ENCODE measurements around the gene SEMA4G. TPM values are rescaled to one million over a fixed set of nuclear protein-coding genes. Genes with fewer than 3 reads are reported as not detected.
A peak's percentile ranks its signal among the peaks of the same experiment; 100 is the strongest.

Gene SEMA4G
- total and polyA plus RNA-seq, 2 of the 8 experiments (the other 6 are each of a cell fraction or from before 2014, with no cell fraction given): 7.1 to 18.2 TPM

DNA sequence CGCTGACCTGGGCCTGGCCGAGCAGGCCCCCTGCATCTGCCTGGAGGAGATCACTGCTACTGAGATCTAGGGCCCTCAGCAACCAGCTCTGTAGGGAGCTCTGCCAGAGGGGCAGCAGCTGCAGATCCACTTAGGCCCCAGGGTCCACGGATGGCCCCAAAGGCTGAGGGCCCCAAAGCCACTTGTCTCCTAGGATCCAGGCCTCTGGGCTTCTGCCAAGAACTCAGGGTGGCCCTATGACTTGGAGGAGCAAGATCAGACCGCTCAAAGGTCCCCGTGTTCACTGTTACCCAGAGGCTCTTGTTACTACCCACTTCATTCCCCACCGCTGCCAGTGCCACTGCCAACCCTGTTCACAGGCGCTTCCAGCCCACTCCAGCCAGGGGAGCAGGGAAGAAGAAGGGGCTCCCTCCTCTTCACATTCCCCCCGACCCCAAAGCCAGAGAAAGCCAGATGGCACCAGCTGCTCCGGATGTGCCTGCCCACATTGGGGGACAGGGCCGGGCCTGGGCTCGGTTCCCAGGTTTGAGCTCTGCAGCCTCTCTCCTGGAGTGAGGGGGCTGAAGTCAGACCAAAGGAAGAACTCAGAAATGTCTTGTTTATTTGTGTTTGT lies 37.9 kb downstream of the SEMA4G start:
- peaks cover 11 to 47% (median 31%) of the 10 kb centered on the region in 4 experiments; a peak in 7 of 8 replicates for H3K36me3 ChIP-seq (ENCODE audit: control insufficient read depth in 2 of 4, insufficient read depth in 4 of 4, low read length in 3 of 4)
- no peak overlapping the region for H2BK15ac ChIP-seq (ENCODE audit: low read length)
- H2BK120ac ChIP-seq (replicated peaks; ENCODE audit: low read depth, low read length): no peak overlapping the region
- H2BK5ac ChIP-seq (ENCODE audit: low read depth, low read length): no peak overlapping the region
- no peak overlapping the region for H3K56ac ChIP-seq (replicated peaks; ENCODE audit: insufficient read length, low read depth, low read length)
- no peak overlapping the region for H3K14ac ChIP-seq (ENCODE audit: insufficient read length)
- no peaks in the 10 kb centered on the region for H3K27me3 ChIP-seq (replicated peaks in 1 of 4; ENCODE audit: control insufficient read depth in 3 of 4, extremely low read depth in 1 of 4, insufficient read depth in 3 of 4, low read length in 3 of 4)
- no peak overlapping the region for H2BK12ac ChIP-seq (ENCODE audit: low read depth, low read length)
- H2AFZ ChIP-seq (ENCODE audit: low read length): no peak overlapping the region
- no peak overlapping the region for H3K9ac ChIP-seq (replicated peaks in 1 of 4; ENCODE audit: extremely low read depth in 1 of 4, low read depth in 3 of 4, low read length in 3 of 4)
- DNase-seq (ENCODE audit: low read depth in 1 of 2, low spot score in 2 of 2): no peak
- no peak overlapping the region for H3K4me2 ChIP-seq (ENCODE audit: insufficient read depth in 1 of 2, low read depth in 2 of 2, low read length in 2 of 2)
- H4K8ac ChIP-seq (ENCODE audit: extremely low read depth, insufficient read depth, low read length): peak overlapping the region; percentile 46; the same call in 1 of the 2 replicates
- H3K79me1 ChIP-seq (ENCODE audit: low read depth, low read length): peaks cover 3% of the 10 kb centered on the region; the same call in 1 of the 2 replicates
- H3K4ac ChIP-seq (replicated peaks; ENCODE audit: insufficient read length, low read depth, low read length): no peak overlapping the region
- ChIA-PET CTCF (ENCODE audit: partially characterized antibody) (interaction anchor here (1.2 to 26.8 kb wide), 5 partner anchors 10 to 40 kb away, joined by 5 to 464 read pairs (median 12); partner anchors contain the start of genes LZTS2, MRPL43, PDZD7 and SFXN3), POLR2A (ENCODE audit: partially characterized antibody) (interaction anchor here (0.9 to 7.5 kb wide), 5 partner anchors 9 to 37 kb away, joined by 3 to 143 read pairs (median 5); partner anchors contain the start of gene LZTS2)
- no peak overlapping the region for H3K4me3 ChIP-seq (ENCODE audit: extremely low read depth in 1 of 4, insufficient read depth in 2 of 4, low read depth in 3 of 4, low read length in 4 of 4)
- H4K5ac ChIP-seq (ENCODE audit: insufficient read length, low read depth, low read length): no peak overlapping the region
- 93% methylated on average over 10 of the region's 11 CpGs; no CpG with 5 or more reads in 1 of the 2 experiments for WGBS, 2 experiments (ENCODE audit: extremely low coverage in 1 of 2, insufficient coverage in 1 of 2, insufficient read length in 1 of 2, insufficient replicate concordance in 2 of 2, low coverage in 1 of 2, low lambda C conversion rate in 2 of 2, missing lambda C conversion rate in 1 of 2)
- no peak overlapping the region for H2AK5ac ChIP-seq (ENCODE audit: low read depth, low read length)
- H3K4me1 ChIP-seq (replicated peaks in 1 of 4; ENCODE audit: control insufficient read depth in 3 of 4, insufficient read depth in 4 of 4, low read length in 3 of 4): peaks cover 0 to 12% (median 5%) of the 10 kb centered on the region in 4 experiments; a peak in 5 of 7 replicates
- H4K91ac ChIP-seq (replicated peaks; ENCODE audit: insufficient read length, low read length): no peak overlapping the region
- H4K20me1 ChIP-seq (replicated peaks in 1 of 2; ENCODE audit: control insufficient read depth in 1 of 2, insufficient read depth in 2 of 2, low read length in 2 of 2): peaks cover 2 to 16% of the 10 kb centered on the region in 2 experiments
- peaks cover 0 to 6% of the 10 kb centered on the region in 2 experiments; a peak in 1 of 4 replicates for H3K79me2 ChIP-seq (ENCODE audit: control insufficient read depth in 1 of 2, insufficient read depth in 2 of 2, low read length in 2 of 2)
- FAIRE-seq: no peak
- no peaks in the 10 kb centered on the region for H3K23me2 ChIP-seq (ENCODE audit: low read depth, low read length)
- no peak overlapping the region for H3K18ac ChIP-seq (ENCODE audit: extremely low read depth, low read length)
- H2BK20ac ChIP-seq (ENCODE audit: low read length): no peak overlapping the region
- H3K27ac ChIP-seq (ENCODE audit: low read depth, low read length): no peak overlapping the region
- H3K23ac ChIP-seq (ENCODE audit: insufficient read length): no peak overlapping the region
- H3K9me3 ChIP-seq (ENCODE audit: insufficient read depth in 2 of 2, low read depth in 1 of 2, low read length in 1 of 2): no peaks in the 10 kb centered on the region
- TF ChIP-seq EP300 (IDR thresholded peaks at IDR 0.05; ENCODE audit: borderline replicate concordance in 1 of 2, low read depth in 2 of 2, low read length in 2 of 2) (no peak), CBX8 (IDR thresholded peaks at IDR 0.05; ENCODE audit: borderline replicate concordance, low read depth, low read length) (no peak), BACH1 (IDR thresholded peaks at IDR 0.05; ENCODE audit: low read length) (no peak), NANOG (IDR thresholded peaks at IDR 0.05; ENCODE audit: insufficient read depth, low read depth, low read length, poor library complexity, severe bottlenecking) (no peak), EZH2 (IDR thresholded peaks at IDR 0.05; ENCODE audit: low read depth, low read length, severe bottlenecking) (no peak), TEAD4 (IDR thresholded peaks at IDR 0.05; ENCODE audit: low read depth, low read length) (no peak), YY1 (IDR thresholded peaks at IDR 0.05; ENCODE audit: low read depth, low read length) (no peak), JUND (IDR thresholded peaks at IDR 0.05; ENCODE audit: low read length) (no peak)
- TF ChIP-seq, protein P1, sequence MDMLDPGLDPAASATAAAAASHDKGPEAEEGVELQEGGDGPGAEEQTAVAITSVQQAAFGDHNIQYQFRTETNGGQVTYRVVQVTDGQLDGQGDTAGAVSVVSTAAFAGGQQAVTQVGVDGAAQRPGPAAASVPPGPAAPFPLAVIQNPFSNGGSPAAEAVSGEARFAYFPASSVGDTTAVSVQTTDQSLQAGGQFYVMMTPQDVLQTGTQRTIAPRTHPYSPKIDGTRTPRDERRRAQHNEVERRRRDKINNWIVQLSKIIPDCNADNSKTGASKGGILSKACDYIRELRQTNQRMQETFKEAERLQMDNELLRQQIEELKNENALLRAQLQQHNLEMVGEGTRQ (IDR thresholded peaks at IDR 0.05; ENCODE audit: low read length): no peak
- TF ChIP-seq, protein P2, sequence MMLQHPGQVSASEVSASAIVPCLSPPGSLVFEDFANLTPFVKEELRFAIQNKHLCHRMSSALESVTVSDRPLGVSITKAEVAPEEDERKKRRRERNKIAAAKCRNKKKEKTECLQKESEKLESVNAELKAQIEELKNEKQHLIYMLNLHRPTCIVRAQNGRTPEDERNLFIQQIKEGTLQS (IDR thresholded peaks at IDR 0.05; ENCODE audit: insufficient read depth, low read depth, low read length): no peak

Measured in H1 (cell line).